Tibial artery (tissue), 4 donors: ENCODE measurements around the gene CACNA1I.

Experiments
- DNase-seq, 2 donors: peaks; one replicate each; pipeline ENCODE4 v3.0.0-alpha.2; 2019
- H3K27ac ChIP-seq, 2 donors: fragments of 200-600 bp; sonication (generic) in 1 of 2; 1 replicate in 1 of 2; 2 replicates in 1 of 2; pipeline ENCODE4 v1.5.1; 2018 to 2019; ENCODE audit warnings: mild to moderate bottlenecking in 1 of 2
- H3K27me3 ChIP-seq, 2 donors: fragments of 200-600 bp; sonication (generic) in 1 of 2; one replicate each; pipeline versions ENCODE4 v1.5.1 to v1.6.0; 2016 to 2019
- H3K36me3 ChIP-seq, 3 donors: fragments of 200-600 bp; sonication (generic) in 2 of 3; one replicate each; pipeline ENCODE4 v1.5.1; 2016 to 2019; ENCODE audit warnings: mild to moderate bottlenecking in 2 of 3
- H3K4me1 ChIP-seq, 4 donors: fragments of 200-600 bp; sonication (generic) in 2 of 4; 1 replicate in 3 of 4; 2 replicates in 1 of 4; pipeline ENCODE4 v1.5.1; 2016 to 2019
- H3K4me3 ChIP-seq, 2 donors: fragments of 200-600 bp; sonication (generic) in 1 of 2; 1 replicate in 1 of 2; 2 replicates in 1 of 2; pipeline ENCODE4 v1.5.1; 2018 to 2019; ENCODE audit warnings: mild to moderate bottlenecking in 2 of 2
- H3K9me3 ChIP-seq, 3 donors: fragments of 200-600 bp; sonication (generic) in 1 of 3; one replicate each; pipeline ENCODE4 v1.5.1; 2016 to 2019
- intact Hi-C: fragments of 100-400 bp; cut with DNase I; formaldehyde crosslinking; loops from one replicate; pipeline ENCODE4 v1.15.0; 2023; ENCODE audit warnings: low total_unique reads
- TF ChIP-seq, protein P1 (sequence below), 2 experiments: fragments of 200-600 bp in 1 of 2; fragments of 450-650 bp in 1 of 2; IDR thresholded peaks; one replicate each; pipeline ENCODE4 v1.5.1; 2017 to 2019; ENCODE audit warnings: antibody characterized with exemption in 2 of 2, mild to moderate bottlenecking in 1 of 2, moderate library complexity in 1 of 2

Gene CACNA1I

DNA sequence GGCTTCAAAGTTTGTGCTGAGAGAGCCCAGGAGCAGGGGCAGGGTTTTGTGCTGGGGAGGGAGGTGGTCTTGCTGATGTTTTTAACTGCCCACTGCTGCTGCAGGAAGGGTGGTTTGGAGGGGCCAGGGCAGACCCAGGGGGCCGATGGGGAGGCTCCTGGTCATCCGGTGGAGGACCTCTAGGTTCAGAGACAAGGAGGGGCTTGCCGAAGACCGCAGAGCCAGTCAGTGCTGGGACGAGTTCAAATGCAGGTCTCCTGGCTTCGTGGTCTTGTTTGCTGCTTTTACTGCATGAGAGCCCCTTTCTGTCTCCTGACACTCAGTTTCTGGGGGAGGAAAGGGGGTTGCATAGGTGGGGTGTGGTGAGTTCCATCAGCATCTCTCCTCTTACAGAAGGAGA, 26.0 kb downstream of the CACNA1I start:
- TF ChIP-seq, protein P1, sequence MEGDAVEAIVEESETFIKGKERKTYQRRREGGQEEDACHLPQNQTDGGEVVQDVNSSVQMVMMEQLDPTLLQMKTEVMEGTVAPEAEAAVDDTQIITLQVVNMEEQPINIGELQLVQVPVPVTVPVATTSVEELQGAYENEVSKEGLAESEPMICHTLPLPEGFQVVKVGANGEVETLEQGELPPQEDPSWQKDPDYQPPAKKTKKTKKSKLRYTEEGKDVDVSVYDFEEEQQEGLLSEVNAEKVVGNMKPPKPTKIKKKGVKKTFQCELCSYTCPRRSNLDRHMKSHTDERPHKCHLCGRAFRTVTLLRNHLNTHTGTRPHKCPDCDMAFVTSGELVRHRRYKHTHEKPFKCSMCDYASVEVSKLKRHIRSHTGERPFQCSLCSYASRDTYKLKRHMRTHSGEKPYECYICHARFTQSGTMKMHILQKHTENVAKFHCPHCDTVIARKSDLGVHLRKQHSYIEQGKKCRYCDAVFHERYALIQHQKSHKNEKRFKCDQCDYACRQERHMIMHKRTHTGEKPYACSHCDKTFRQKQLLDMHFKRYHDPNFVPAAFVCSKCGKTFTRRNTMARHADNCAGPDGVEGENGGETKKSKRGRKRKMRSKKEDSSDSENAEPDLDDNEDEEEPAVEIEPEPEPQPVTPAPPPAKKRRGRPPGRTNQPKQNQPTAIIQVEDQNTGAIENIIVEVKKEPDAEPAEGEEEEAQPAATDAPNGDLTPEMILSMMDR (IDR thresholded peaks at IDR 0.05) = no peak
- H3K27ac ChIP-seq = no peak overlapping the region
- no peak overlapping the region for H3K4me3 ChIP-seq
- no peaks in the 10 kb centered on the region for H3K9me3 ChIP-seq
- H3K27me3 ChIP-seq = peaks cover 0 to 65% of the 10 kb centered on the region in 2 donors
- H3K4me1 ChIP-seq = peaks cover 0 to 13% (median 6%) of the 10 kb centered on the region in 4 donors
- no peaks in the 10 kb centered on the region for H3K36me3 ChIP-seq
- no peak for DNase-seq
- intact Hi-C loops = no loop called here

- Histone ChIP-seq H3K4me1 (peaks cover 0 to 10% (median 4%) of the 10 kb centered on the region in 4 donors), H3K36me3 (no peaks in the 10 kb centered on the region), H3K27ac (no peak overlapping the region), H3K4me3 (no peak overlapping the region), H3K27me3 (peaks cover 0 to 59% of the 10 kb centered on the region in 2 donors), H3K9me3 (no peaks in the 10 kb centered on the region)
- TF ChIP-seq, protein P1 (IDR thresholded peaks at IDR 0.05) = no peak
- intact Hi-C loops = no loop called here
- DNase-seq = no peak
Measured at GRCh38 chr22:39597236-39597869, 26.8 kb downstream of the CACNA1I start.

GRCh38 chr22:39598017-39598965, 27.7 kb downstream of the CACNA1I start:
- DNase-seq = no peak
- intact Hi-C loops = no loop called here
- H3K27me3 ChIP-seq = peaks cover 0 to 59% of the 10 kb centered on the region in 2 donors

GRCh38 chr22:39600491-39601179, 30.1 kb downstream of the CACNA1I start:
- Histone ChIP-seq H3K4me1 (no peaks in the 10 kb centered on the region), H3K27me3 (peaks cover 0 to 67% of the 10 kb centered on the region in 2 donors), H3K36me3 (no peaks in the 10 kb centered on the region), H3K9me3 (peaks cover 0 to 8% (median 8%) of the 10 kb centered on the region in 3 donors), H3K27ac (no peak overlapping the region), H3K4me3 (no peak overlapping the region)
- intact Hi-C loops = no loop called here
- DNase-seq = no peak
- TF ChIP-seq, protein P1 (IDR thresholded peaks at IDR 0.05) = no peak

More at GRCh38 chr22:39598017-39598965, 27.7 kb downstream of the CACNA1I start:
- Histone ChIP-seq H3K36me3 (no peaks in the 10 kb centered on the region), H3K27ac (no peak overlapping the region), H3K4me3 (no peak overlapping the region), H3K4me1 (peaks cover 0 to under 1% (median 0%) of the 10 kb centered on the region in 4 donors), H3K9me3 (peaks cover 0 to 8% (median 0%) of the 10 kb centered on the region in 3 donors)
- TF ChIP-seq, protein P1 (IDR thresholded peaks at IDR 0.05) = no peak

- no peak for DNase-seq
- TF ChIP-seq, protein P1 (IDR thresholded peaks at IDR 0.05) = no peak
- intact Hi-C loops = no loop called here
- no peaks in the 10 kb centered on the region for H3K36me3 ChIP-seq
- peaks cover 0 to 72% of the 10 kb centered on the region in 2 donors for H3K27me3 ChIP-seq
- H3K4me3 ChIP-seq = no peak overlapping the region
- no peaks in the 10 kb centered on the region for H3K4me1 ChIP-seq
- H3K9me3 ChIP-seq = peaks cover 0 to 8% (median 8%) of the 10 kb centered on the region in 3 donors
- H3K27ac ChIP-seq = no peak overlapping the region
Measured at GRCh38 chr22:39601180-39601535, 30.6 kb downstream of the CACNA1I start.
